K562 (cell line): ENCODE data around the gene ZNF407. TPM values are rescaled to one million over a fixed set of nuclear protein-coding genes. Genes with fewer than 3 reads are reported as not detected.

Experiments used
- ADNP ChIP-seq: fragments of 200-800 bp; sonication (Bioruptor generic); IDR thresholded peaks from 2 replicates; pipeline ENCODE4 v1.6.1; 2016; ENCODE audit warnings: missing genetic modification characterization, missing compliant biosample characterization
- CBX1 ChIP-seq: sonication (generic); IDR thresholded peaks from 2 replicates; pipeline ENCODE4 v1.6.1; 2016; ENCODE audit warnings: antibody characterized with exemption, low read depth, mild to moderate bottlenecking
- FOXP1 ChIP-seq: sonication (generic); formaldehyde crosslinking; IDR thresholded peaks from 2 replicates; pipeline ENCODE4 v1.8.0; 2022; ENCODE audit warnings: mild to moderate bottlenecking, missing genetic modification reagents
- KAT7 ChIP-seq: sonication (generic); formaldehyde crosslinking; IDR thresholded peaks from 2 replicates; pipeline ENCODE4 v1.8.0; 2022; ENCODE audit warnings: missing genetic modification reagents, mild to moderate bottlenecking, borderline replicate concordance
- NCOA4 ChIP-seq: fragments of 450-650 bp; IDR thresholded peaks from 2 replicates; pipeline ENCODE4 v1.6.1; 2018; ENCODE audit warnings: mild to moderate bottlenecking; ENCODE audit not compliant: partially characterized antibody
- RUNX1 ChIP-seq: sonication (generic); IDR thresholded peaks from 2 replicates; pipeline ENCODE4 v1.6.1; 2016; ENCODE audit warnings: antibody characterized with exemption, low read depth
- TEAD2 ChIP-seq: fragments of 450-650 bp; IDR thresholded peaks from 2 replicates; pipeline ENCODE4 v1.6.1; 2016; ENCODE audit warnings: missing genetic modification characterization, control low read depth, missing compliant biosample characterization
- polyA plus RNA-seq, 8 experiments: library from polyadenylated mRNA; depleted of rRNA in 4 of 8; stranded (reverse) in 5 of 8; unstranded in 3 of 8; fragments of >200 nt; fragmentation: Nextera tagmentation in 2 of 8; fragmentation: Illumina TruSeq in 1 of 8; extraction: Ambion mirVana in 2 of 8; extraction: Trizol in 1 of 8; gene quantifications; 2 replicates each; pipeline versions ENCODE4 v1.2.1 to v1.2.3, GENCODE V29; 2011 to 2014; ENCODE audit warnings: inconsistent platforms in 1 of 8, missing spikeins in 1 of 8
- total RNA-seq, 7 experiments: library from RNA; depleted of rRNA in 6 of 7; stranded (reverse); fragments of >200 nt in 6 of 7; fragmentation: Illumina TruSeq in 2 of 7; extraction: Trizol in 2 of 7; gene quantifications; 2 replicates each; pipeline versions ENCODE4 v1.2.1 to v1.2.3, GENCODE V29; 2011 to 2021; ENCODE audit warnings: low replicate concordance in 1 of 7
- TF ChIP-seq, protein P1 (sequence below): sonication (generic); formaldehyde crosslinking; IDR thresholded peaks from 2 replicates; pipeline ENCODE4 v1.8.0; 2022; ENCODE audit warnings: mild to moderate bottlenecking, missing genetic modification reagents
- TF ChIP-seq, protein P2 (sequence below): sonication (generic); formaldehyde crosslinking; IDR thresholded peaks from 2 replicates; pipeline ENCODE4 v1.8.1; 2023; ENCODE audit warnings: mild to moderate bottlenecking, missing genetic modification reagents

The ZNF407 gene
- total and polyA plus RNA-seq, 9 of the 15 experiments (the other 6 are each of a cell fraction or from before 2014, with no cell fraction given), result 0.21 to 5.4 (median 2.3) TPM

DNA sequence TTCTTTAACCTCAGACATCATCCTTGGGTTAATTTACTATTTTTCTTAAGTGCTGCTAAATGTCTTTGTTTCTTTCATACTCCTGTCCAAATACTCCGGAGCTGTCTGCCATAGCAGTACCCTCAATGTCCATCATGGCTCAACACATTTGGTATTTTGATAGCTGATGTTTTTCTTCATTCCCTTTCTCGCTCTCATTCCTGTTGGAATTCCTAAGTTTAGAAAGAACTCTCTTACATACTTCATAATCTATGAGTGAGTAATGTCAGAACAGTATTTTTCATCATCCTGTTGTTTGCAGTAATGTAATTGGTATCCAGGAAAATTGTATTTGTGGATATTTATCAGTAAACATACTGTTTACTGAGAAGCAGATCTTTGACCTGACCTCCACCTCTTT, 328.4 kb downstream of the ZNF407 start (continued):
- TF ChIP-seq, protein P1, sequence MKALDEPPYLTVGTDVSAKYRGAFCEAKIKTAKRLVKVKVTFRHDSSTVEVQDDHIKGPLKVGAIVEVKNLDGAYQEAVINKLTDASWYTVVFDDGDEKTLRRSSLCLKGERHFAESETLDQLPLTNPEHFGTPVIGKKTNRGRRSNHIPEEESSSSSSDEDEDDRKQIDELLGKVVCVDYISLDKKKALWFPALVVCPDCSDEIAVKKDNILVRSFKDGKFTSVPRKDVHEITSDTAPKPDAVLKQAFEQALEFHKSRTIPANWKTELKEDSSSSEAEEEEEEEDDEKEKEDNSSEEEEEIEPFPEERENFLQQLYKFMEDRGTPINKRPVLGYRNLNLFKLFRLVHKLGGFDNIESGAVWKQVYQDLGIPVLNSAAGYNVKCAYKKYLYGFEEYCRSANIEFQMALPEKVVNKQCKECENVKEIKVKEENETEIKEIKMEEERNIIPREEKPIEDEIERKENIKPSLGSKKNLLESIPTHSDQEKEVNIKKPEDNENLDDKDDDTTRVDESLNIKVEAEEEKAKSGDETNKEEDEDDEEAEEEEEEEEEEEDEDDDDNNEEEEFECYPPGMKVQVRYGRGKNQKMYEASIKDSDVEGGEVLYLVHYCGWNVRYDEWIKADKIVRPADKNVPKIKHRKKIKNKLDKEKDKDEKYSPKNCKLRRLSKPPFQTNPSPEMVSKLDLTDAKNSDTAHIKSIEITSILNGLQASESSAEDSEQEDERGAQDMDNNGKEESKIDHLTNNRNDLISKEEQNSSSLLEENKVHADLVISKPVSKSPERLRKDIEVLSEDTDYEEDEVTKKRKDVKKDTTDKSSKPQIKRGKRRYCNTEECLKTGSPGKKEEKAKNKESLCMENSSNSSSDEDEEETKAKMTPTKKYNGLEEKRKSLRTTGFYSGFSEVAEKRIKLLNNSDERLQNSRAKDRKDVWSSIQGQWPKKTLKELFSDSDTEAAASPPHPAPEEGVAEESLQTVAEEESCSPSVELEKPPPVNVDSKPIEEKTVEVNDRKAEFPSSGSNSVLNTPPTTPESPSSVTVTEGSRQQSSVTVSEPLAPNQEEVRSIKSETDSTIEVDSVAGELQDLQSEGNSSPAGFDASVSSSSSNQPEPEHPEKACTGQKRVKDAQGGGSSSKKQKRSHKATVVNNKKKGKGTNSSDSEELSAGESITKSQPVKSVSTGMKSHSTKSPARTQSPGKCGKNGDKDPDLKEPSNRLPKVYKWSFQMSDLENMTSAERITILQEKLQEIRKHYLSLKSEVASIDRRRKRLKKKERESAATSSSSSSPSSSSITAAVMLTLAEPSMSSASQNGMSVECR, result no peak
- TF ChIP-seq FOXP1 (CRISPR knock-in tag) (no peak), NCOA4 (no peak), TEAD2 (no peak), CBX1 (no peak), RUNX1 (no peak), ADNP (tag) (no peak), KAT7 (CRISPR knock-in tag) (no peak)
- TF ChIP-seq, protein P2, sequence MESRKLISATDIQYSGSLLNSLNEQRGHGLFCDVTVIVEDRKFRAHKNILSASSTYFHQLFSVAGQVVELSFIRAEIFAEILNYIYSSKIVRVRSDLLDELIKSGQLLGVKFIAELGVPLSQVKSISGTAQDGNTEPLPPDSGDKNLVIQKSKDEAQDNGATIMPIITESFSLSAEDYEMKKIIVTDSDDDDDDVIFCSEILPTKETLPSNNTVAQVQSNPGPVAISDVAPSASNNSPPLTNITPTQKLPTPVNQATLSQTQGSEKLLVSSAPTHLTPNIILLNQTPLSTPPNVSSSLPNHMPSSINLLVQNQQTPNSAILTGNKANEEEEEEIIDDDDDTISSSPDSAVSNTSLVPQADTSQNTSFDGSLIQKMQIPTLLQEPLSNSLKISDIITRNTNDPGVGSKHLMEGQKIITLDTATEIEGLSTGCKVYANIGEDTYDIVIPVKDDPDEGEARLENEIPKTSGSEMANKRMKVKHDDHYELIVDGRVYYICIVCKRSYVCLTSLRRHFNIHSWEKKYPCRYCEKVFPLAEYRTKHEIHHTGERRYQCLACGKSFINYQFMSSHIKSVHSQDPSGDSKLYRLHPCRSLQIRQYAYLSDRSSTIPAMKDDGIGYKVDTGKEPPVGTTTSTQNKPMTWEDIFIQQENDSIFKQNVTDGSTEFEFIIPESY (CRISPR knock-in tag), result no peak
